Endothelial cell (in vitro differentiated cells): ENCODE measurements around the gene CACNA1I. TPM values are rescaled to one million over a fixed set of nuclear protein-coding genes. Genes with fewer than 3 reads are reported as not detected.

Source experiments
- DNase-seq: peaks from one replicate; pipeline ENCODE4 v3.0.0; 2021; ENCODE audit warnings: low spot score
- H3K27ac Mint-ChIP-seq: one replicate; pipeline ENCODE4 v1.8.0; 2021; ENCODE audit warnings: mixed read lengths, inconsistent platforms; ENCODE audit not compliant: unreplicated experiment
- H3K27me3 Mint-ChIP-seq: one replicate; pipeline ENCODE4 v1.8.0; 2021; ENCODE audit warnings: mild to moderate bottlenecking, moderate library complexity, mixed read lengths, inconsistent platforms; ENCODE audit not compliant: unreplicated experiment
- H3K36me3 Mint-ChIP-seq: one replicate; pipeline ENCODE4 v1.8.0; 2021; ENCODE audit warnings: mild to moderate bottlenecking, low read depth, mixed read lengths, inconsistent platforms; ENCODE audit not compliant: unreplicated experiment
- H3K4me1 Mint-ChIP-seq: one replicate; pipeline ENCODE4 v1.8.0; 2021; ENCODE audit warnings: mild to moderate bottlenecking, mixed read lengths, inconsistent platforms; ENCODE audit not compliant: unreplicated experiment
- H3K4me3 Mint-ChIP-seq: one replicate; pipeline ENCODE4 v1.8.0; 2021; ENCODE audit warnings: mild to moderate bottlenecking, mixed read lengths, inconsistent platforms; ENCODE audit not compliant: unreplicated experiment
- H3K9me3 Mint-ChIP-seq: one replicate; pipeline ENCODE4 v1.8.0; 2021; ENCODE audit warnings: mixed read lengths, inconsistent platforms; ENCODE audit not compliant: unreplicated experiment
- total RNA-seq: library from RNA; stranded (reverse); fragmentation: NEBNext Ultra II Directional; extraction: Animal tissue kit (Norgen Biotek cat#: 25700); gene quantifications from one replicate; pipeline ENCODE4 v1.2.1, GENCODE V29; 2021; ENCODE audit not compliant: unreplicated experiment
- TF ChIP-seq, protein P1 (sequence below): fragments of 200-600 bp; sonication (generic); IDR thresholded peaks from one replicate; pipeline ENCODE4 v1.5.0; 2021; ENCODE audit warnings: antibody characterized with exemption; ENCODE audit not compliant: unreplicated experiment

Gene CACNA1I
- total RNA-seq, 1 donor from 2014 or later = 0.10 TPM

GRCh38 chr22:39656495-39657490 is 86.2 kb downstream of the CACNA1I start:
- Mint-ChIP-seq H3K27ac (no peak overlapping the region), H3K27me3 (peaks cover 13% of the 10 kb centered on the region)
- DNase-seq = no peak

GRCh38 chr22:39658367-39658766 is 87.8 kb downstream of the CACNA1I start:
- TF ChIP-seq, protein P1, sequence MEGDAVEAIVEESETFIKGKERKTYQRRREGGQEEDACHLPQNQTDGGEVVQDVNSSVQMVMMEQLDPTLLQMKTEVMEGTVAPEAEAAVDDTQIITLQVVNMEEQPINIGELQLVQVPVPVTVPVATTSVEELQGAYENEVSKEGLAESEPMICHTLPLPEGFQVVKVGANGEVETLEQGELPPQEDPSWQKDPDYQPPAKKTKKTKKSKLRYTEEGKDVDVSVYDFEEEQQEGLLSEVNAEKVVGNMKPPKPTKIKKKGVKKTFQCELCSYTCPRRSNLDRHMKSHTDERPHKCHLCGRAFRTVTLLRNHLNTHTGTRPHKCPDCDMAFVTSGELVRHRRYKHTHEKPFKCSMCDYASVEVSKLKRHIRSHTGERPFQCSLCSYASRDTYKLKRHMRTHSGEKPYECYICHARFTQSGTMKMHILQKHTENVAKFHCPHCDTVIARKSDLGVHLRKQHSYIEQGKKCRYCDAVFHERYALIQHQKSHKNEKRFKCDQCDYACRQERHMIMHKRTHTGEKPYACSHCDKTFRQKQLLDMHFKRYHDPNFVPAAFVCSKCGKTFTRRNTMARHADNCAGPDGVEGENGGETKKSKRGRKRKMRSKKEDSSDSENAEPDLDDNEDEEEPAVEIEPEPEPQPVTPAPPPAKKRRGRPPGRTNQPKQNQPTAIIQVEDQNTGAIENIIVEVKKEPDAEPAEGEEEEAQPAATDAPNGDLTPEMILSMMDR = no peak
- Mint-ChIP-seq H3K4me3 (no peak overlapping the region), H3K4me1 (peaks cover 7% of the 10 kb centered on the region), H3K36me3 (no peaks in the 10 kb centered on the region), H3K27me3 (peaks cover 18% of the 10 kb centered on the region), H3K27ac (no peak overlapping the region), H3K9me3 (no peaks in the 10 kb centered on the region)
- DNase-seq = no peak

More at GRCh38 chr22:39656495-39657490, 86.2 kb downstream of the CACNA1I start:
- H3K4me1 Mint-ChIP-seq = no peaks in the 10 kb centered on the region
- no peaks in the 10 kb centered on the region for H3K9me3 Mint-ChIP-seq
- no peaks in the 10 kb centered on the region for H3K36me3 Mint-ChIP-seq
- no peak overlapping the region for H3K4me3 Mint-ChIP-seq
- TF ChIP-seq, protein P1 = no peak

DNA sequence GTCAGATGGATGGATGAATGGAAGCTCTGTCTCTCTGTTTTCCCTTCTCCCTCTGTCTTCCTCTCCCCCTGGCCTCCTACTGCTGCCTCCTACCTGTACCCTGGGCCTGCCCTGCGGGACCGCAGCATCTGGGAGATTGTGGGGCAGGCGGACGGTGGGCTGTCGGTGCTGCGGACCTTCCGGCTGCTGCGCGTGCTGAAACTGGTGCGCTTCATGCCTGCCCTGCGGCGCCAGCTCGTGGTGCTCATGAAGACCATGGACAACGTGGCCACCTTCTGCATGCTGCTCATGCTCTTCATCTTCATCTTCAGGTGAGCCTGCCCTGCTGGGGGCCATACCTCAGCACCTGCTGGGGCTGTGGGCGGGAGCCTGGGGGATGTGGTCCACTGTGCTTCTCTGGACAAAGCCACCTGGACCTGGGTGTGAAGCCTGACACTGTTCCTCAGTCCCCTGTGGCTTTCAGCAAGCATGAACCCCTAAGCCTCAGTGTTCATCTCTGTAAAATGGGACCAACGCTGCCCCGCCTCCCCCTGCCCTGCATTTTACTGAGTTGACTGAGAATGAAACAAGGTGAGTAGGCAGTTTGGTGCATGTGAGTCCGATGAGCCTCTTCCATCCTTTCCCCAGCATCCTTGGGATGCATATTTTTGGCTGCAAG is 88.4 kb downstream of the CACNA1I start:
- Mint-ChIP-seq H3K27me3 (peaks cover 19% of the 10 kb centered on the region), H3K9me3 (no peaks in the 10 kb centered on the region), H3K27ac (no peak overlapping the region), H3K4me1 (peaks cover 7% of the 10 kb centered on the region), H3K36me3 (no peaks in the 10 kb centered on the region), H3K4me3 (no peak overlapping the region)
- TF ChIP-seq, protein P1 = no peak
- no peak for DNase-seq

DNA sequence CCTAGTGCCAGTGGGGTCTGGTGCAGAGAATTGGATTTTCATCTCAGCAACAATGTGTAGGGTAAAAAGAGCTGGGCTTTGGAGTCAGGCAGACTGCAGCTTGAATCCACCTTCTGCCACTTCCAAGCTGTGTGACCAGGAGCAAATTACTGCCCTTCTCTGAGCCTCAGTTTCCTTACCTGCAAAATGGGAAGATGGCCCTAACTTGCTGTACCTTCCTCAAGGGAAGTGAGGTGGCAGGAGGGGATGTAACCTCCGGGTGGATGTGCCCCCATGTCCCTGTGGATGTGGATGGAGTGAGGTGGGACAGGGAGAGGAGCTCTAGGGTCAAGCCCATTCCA is 90.9 kb downstream of the CACNA1I start:
- Mint-ChIP-seq H3K4me1 (peaks cover 7% of the 10 kb centered on the region), H3K36me3 (no peaks in the 10 kb centered on the region), H3K27ac (no peak overlapping the region), H3K27me3 (peaks cover 22% of the 10 kb centered on the region), H3K4me3 (no peak overlapping the region), H3K9me3 (no peaks in the 10 kb centered on the region)
- no peak for DNase-seq
- TF ChIP-seq, protein P1 = no peak
